GM12874 (cell line): Measurements from ENCODE around the gene GATAD2B.

ENCODE experiments used
- CTCF ChIP-seq: IDR thresholded peaks from 2 replicates; pipeline ENCODE4 v1.5.1; 2011; ENCODE audit warnings: low read depth, mild to moderate bottlenecking, control low read depth, low read length, moderate library complexity; ENCODE audit not compliant: insufficient read depth

Gene GATAD2B

GRCh38 chr1:153869486-153869885 is 53.3 kb downstream of the GATAD2B start:
- TF ChIP-seq CTCF = no peak

GRCh38 chr1:153866045-153866850 is 56.5 kb downstream of the GATAD2B start:
- no peak for TF ChIP-seq CTCF

GRCh38 chr1:153860285-153860684 is 62.5 kb downstream of the GATAD2B start:
- no peak for TF ChIP-seq CTCF

- no peak for TF ChIP-seq CTCF
Observed at GRCh38 chr1:153857505-153857904, 65.3 kb downstream of the GATAD2B start.

- no peak for TF ChIP-seq CTCF
Observed at GRCh38 chr1:153856763-153857162, 66.0 kb downstream of the GATAD2B start.

- no peak for TF ChIP-seq CTCF
Observed at GRCh38 chr1:153852170-153852569, 70.6 kb downstream of the GATAD2B start.

- no peak for TF ChIP-seq CTCF
Observed at GRCh38 chr1:153849487-153850185, 73.1 kb downstream of the GATAD2B start.
